IMR-90 (cell line): ENCODE results near the gene GCSH. TPM values are rescaled to one million over a fixed set of nuclear protein-coding genes. Genes with fewer than 3 reads are reported as not detected.

Experiments
- ATAC-seq: fragments of 200-7000 bp; cut with Tn5 transposase; 2 replicates; pipeline ENCODE4 v1.9.1; 2020; ENCODE audit warnings: low read depth, mild to moderate bottlenecking, moderate library complexity
- BruUV-seq: library from RNA; stranded (reverse); fragments of 400-500 nt; replicated peaks from 2 replicates; lab custom pipeline; 2021; lab: Mats Ljungman, UMichigan
- CTCF ChIA-PET: fragments of 300-600 bp; formaldehyde crosslinking; extraction: SDS; loops from one replicate; lab custom pipeline; 2021; ENCODE audit warnings: antibody characterized with exemption; lab: Yijun Ruan, JAX
- POLR2A ChIA-PET: fragments of 300-600 bp; sonication (Branson Sonifier 250); formaldehyde crosslinking; loops from one replicate; lab custom pipeline; 2022; ENCODE audit warnings: antibody characterized with exemption; ENCODE audit not compliant: unreplicated experiment; lab: Charles Lee
- DNase-seq: peaks from one replicate; pipeline ENCODE4 v3.0.0; 2013
- H2AFZ ChIP-seq: replicated peaks from 2 replicates; pipeline ENCODE3; 2013; ENCODE audit warnings: low read length, mild to moderate bottlenecking; ENCODE audit not compliant: poor library complexity
- H2AK5ac ChIP-seq: 2 replicates; pipeline ENCODE4 v1.6.1; 2013; ENCODE audit warnings: low read depth, low read length, inconsistent platforms
- H2AK9ac ChIP-seq: replicated peaks from 2 replicates; pipeline ENCODE3; 2013; ENCODE audit warnings: mild to moderate bottlenecking, low read depth, low read length, moderate library complexity; ENCODE audit not compliant: poor library complexity
- H2BK120ac ChIP-seq: 2 replicates; pipeline ENCODE4 v1.6.1; 2013; ENCODE audit warnings: low read depth, low read length, inconsistent platforms
- H2BK15ac ChIP-seq: 3 replicates; pipeline ENCODE4 v1.6.1; 2013; ENCODE audit warnings: low read depth, low read length, inconsistent platforms
- H2BK20ac ChIP-seq: 2 replicates; pipeline ENCODE4 v1.6.1; 2013; ENCODE audit warnings: low read depth, mild to moderate bottlenecking, inconsistent platforms, low read length, moderate library complexity
- H2BK5ac ChIP-seq: 2 replicates; pipeline ENCODE4 v1.6.1; 2013; ENCODE audit warnings: mild to moderate bottlenecking, low read depth, low read length, inconsistent platforms; ENCODE audit not compliant: poor library complexity, severe bottlenecking
- H3K14ac ChIP-seq: replicated peaks from 2 replicates; pipeline ENCODE4 v1.6.1; 2013; ENCODE audit warnings: low read depth, low read length, inconsistent platforms
- H3K18ac ChIP-seq: 2 replicates; pipeline ENCODE4 v1.6.1; 2013; ENCODE audit warnings: low read depth, low read length, control low read depth
- H3K23ac ChIP-seq: 2 replicates; pipeline ENCODE4 v1.6.1; 2013; ENCODE audit warnings: low read depth, low read length, inconsistent platforms
- H3K27ac ChIP-seq: 2 replicates; pipeline ENCODE4 v1.5.1; 2013; ENCODE audit warnings: mild to moderate bottlenecking, control low read depth, low read length; ENCODE audit not compliant: insufficient read depth
- H3K27me3 ChIP-seq: 2 replicates; pipeline ENCODE4 v1.6.1; 2013; ENCODE audit warnings: low read length; ENCODE audit not compliant: control insufficient read depth, insufficient read depth
- H3K36me3 ChIP-seq: 2 replicates; pipeline ENCODE4 v1.6.1; 2013; ENCODE audit warnings: low read length, mixed read lengths; ENCODE audit not compliant: control insufficient read depth, insufficient read depth
- H3K4ac ChIP-seq: 2 replicates; pipeline ENCODE4 v1.6.1; 2013; ENCODE audit warnings: low read depth, low read length, inconsistent platforms
- H3K4me1 ChIP-seq: 2 replicates; pipeline ENCODE4 v1.6.1; 2013; ENCODE audit warnings: low read length, mixed read lengths; ENCODE audit not compliant: control insufficient read depth, insufficient read depth
- H3K4me2 ChIP-seq: 2 replicates; pipeline ENCODE4 v1.6.1; 2013; ENCODE audit warnings: low read depth, mild to moderate bottlenecking, control low read depth, low read length, moderate library complexity
- H3K4me3 ChIP-seq: 2 replicates; pipeline ENCODE4 v1.5.1; 2013; ENCODE audit warnings: low read depth, mild to moderate bottlenecking, control low read depth, low read length, moderate library complexity; ENCODE audit not compliant: insufficient read depth
- H3K56ac ChIP-seq: 2 replicates; pipeline ENCODE4 v1.6.1; 2013; ENCODE audit warnings: low read length, inconsistent platforms; ENCODE audit not compliant: insufficient read depth; ENCODE audit errors: extremely low read depth
- H3K79me1 ChIP-seq, 2 experiments: 2 replicates each; pipeline ENCODE4 v1.6.1; 2013; ENCODE audit warnings: low read length in 2 of 2, inconsistent platforms in 1 of 2, low read depth in 1 of 2
- H3K9ac ChIP-seq: 2 replicates; pipeline ENCODE4 v1.6.1; 2013; ENCODE audit warnings: low read depth, low read length, control low read depth
- H3K9me1 ChIP-seq: 2 replicates; pipeline ENCODE4 v1.6.1; 2013; ENCODE audit warnings: low read length, inconsistent platforms; ENCODE audit not compliant: insufficient read depth
- H3K9me3 ChIP-seq: 2 replicates; pipeline ENCODE4 v1.6.1; 2013; ENCODE audit warnings: low read length; ENCODE audit not compliant: control insufficient read depth, insufficient read depth
- H4K20me1 ChIP-seq: 2 replicates; pipeline ENCODE4 v1.6.1; 2013; ENCODE audit warnings: low read length, inconsistent platforms; ENCODE audit not compliant: insufficient read depth
- H4K5ac ChIP-seq: 2 replicates; pipeline ENCODE4 v1.6.1; 2013; ENCODE audit warnings: mild to moderate bottlenecking, low read depth, low read length, control low read depth
- H4K8ac ChIP-seq, 2 experiments: 2 replicates each; pipeline ENCODE4 v1.6.1; 2013; ENCODE audit warnings: low read depth in 2 of 2, low read length in 2 of 2, control low read depth in 1 of 2, inconsistent platforms in 1 of 2
- H4K91ac ChIP-seq: 2 replicates; pipeline ENCODE4 v1.6.1; 2013; ENCODE audit warnings: low read depth, low read length, inconsistent platforms; ENCODE audit not compliant: insufficient read depth
- BHLHE40 ChIP-seq: fragments of 150-350 bp; IDR thresholded peaks from 2 replicates; pipeline ENCODE4 v1.6.1; 2016; ENCODE audit warnings: mild to moderate bottlenecking, low read depth, low read length
- CEBPB ChIP-seq: IDR thresholded peaks from 2 replicates; pipeline ENCODE4 v1.6.1; 2012; ENCODE audit warnings: low read depth, low read length, improper control_type of control experiment
- CHD1 ChIP-seq: IDR thresholded peaks from 2 replicates; pipeline ENCODE4 v1.6.1; 2012; ENCODE audit warnings: low read depth, low read length, improper control_type of control experiment
- CTCF ChIP-seq: conservative IDR thresholded peaks from 2 replicates; pipeline ENCODE4 v1.5.1; 2012; ENCODE audit warnings: mild to moderate bottlenecking, low read depth, low read length, improper control_type of control experiment
- FOS ChIP-seq: fragments of 150-350 bp; IDR thresholded peaks from 2 replicates; pipeline ENCODE4 v1.6.1; 2016; ENCODE audit warnings: low read depth, low read length
- MAFK ChIP-seq: IDR thresholded peaks from 2 replicates; pipeline ENCODE4 v1.6.1; 2012; ENCODE audit warnings: low read depth, low read length, improper control_type of control experiment
- MAZ ChIP-seq: IDR thresholded peaks from 2 replicates; pipeline ENCODE4 v1.6.1; 2012; ENCODE audit warnings: low read depth, mild to moderate bottlenecking, low read length, improper control_type of control experiment, moderate library complexity, borderline replicate concordance
- MXI1 ChIP-seq: IDR thresholded peaks from 2 replicates; pipeline ENCODE4 v1.6.1; 2012; ENCODE audit warnings: low read depth, mild to moderate bottlenecking, low read length, moderate library complexity, borderline replicate concordance
- NFE2L2 ChIP-seq: fragments of 150-350 bp; IDR thresholded peaks from 2 replicates; pipeline ENCODE4 v1.6.1; 2016; ENCODE audit warnings: low read depth, mild to moderate bottlenecking, low read length
- POLR2A ChIP-seq: IDR thresholded peaks from 2 replicates; pipeline ENCODE4 v1.6.1; 2012; ENCODE audit warnings: mild to moderate bottlenecking, low read depth, low read length
- RAD21 ChIP-seq: IDR thresholded peaks from 2 replicates; pipeline ENCODE4 v1.6.1; 2012; ENCODE audit warnings: low read length, improper control_type of control experiment
- RCOR1 ChIP-seq: IDR thresholded peaks from 2 replicates; pipeline ENCODE4 v1.6.1; 2012; ENCODE audit warnings: mild to moderate bottlenecking, low read length, improper control_type of control experiment; ENCODE audit not compliant: insufficient replicate concordance
- RFX5 ChIP-seq: IDR thresholded peaks from 2 replicates; pipeline ENCODE4 v1.8.0; 2012; ENCODE audit warnings: low read depth, mild to moderate bottlenecking, low read length, moderate library complexity
- SMC3 ChIP-seq: fragments of 150-350 bp; IDR thresholded peaks from 2 replicates; pipeline ENCODE4 v1.6.1; 2016; ENCODE audit warnings: low read depth, mild to moderate bottlenecking, antibody characterized with exemption, low read length, moderate library complexity
- USF2 ChIP-seq: fragments of 150-350 bp; IDR thresholded peaks from 2 replicates; pipeline ENCODE4 v1.6.1; 2017; ENCODE audit warnings: mild to moderate bottlenecking, antibody characterized with exemption, low read length, low read depth
- WGBS, 2 experiments: methylation state at CpG; one replicate each; pipeline versions ENCODE4 v1.1.5 to v1.1.7; 2013; ENCODE audit warnings: missing lambda C conversion rate in 2 of 2; ENCODE audit not compliant: insufficient read length in 1 of 2; ENCODE audit errors: extremely low coverage in 2 of 2; 5-methylcytosine and 5-hydroxymethylcytosine counted together
- dilution Hi-C: fragments of 300-500 bp; cut with HindIII; formaldehyde crosslinking; loops from one replicate; pipeline ENCODE4 v1.14.3; 2018; ENCODE audit warnings: low sequenced_read_pairs; ENCODE audit not compliant: unreplicated experiment
- in situ Hi-C: fragments of 300-500 bp; cut with MboI; formaldehyde crosslinking; loops from 3 replicates; pipeline ENCODE4 v1.14.3; 2019; ENCODE audit warnings: low sequenced_read_pairs, inconsistent platforms, mixed read lengths
- intact Hi-C: fragments of 100-400 bp; cut with micrococcal nuclease; formaldehyde crosslinking; loops from 2 replicates; pipeline ENCODE4 v1.10.0; 2022
- polyA plus RNA-seq, 3 experiments: library from polyadenylated mRNA; depleted of rRNA; stranded (reverse); fragments of >200 nt; gene quantifications; 2 replicates each; pipeline ENCODE4 v1.2.3, GENCODE V29; 2012; ENCODE audit warnings: low replicate concordance in 1 of 3
- total RNA-seq: library from RNA; depleted of rRNA; stranded (reverse); fragments of >200 nt; gene quantifications from 2 replicates; pipeline ENCODE4 v1.2.3, GENCODE V29; 2012
- TF ChIP-seq, protein P1 (sequence below): fragments of 150-350 bp; IDR thresholded peaks from 2 replicates; pipeline ENCODE4 v1.6.1; 2016; ENCODE audit warnings: low read depth, mild to moderate bottlenecking, low read length, moderate library complexity, borderline replicate concordance

GCSH gene
- total and polyA plus RNA-seq, 2 of the 4 experiments (the other 2 are of a cell fraction) = 9.3 to 21.2 TPM

GRCh38 chr16:81095653-81095952, 592 bp downstream of the GCSH start:
- H4K5ac ChIP-seq = no peak overlapping the region
- H2BK120ac ChIP-seq = no peak overlapping the region
- H2AK9ac ChIP-seq = peak overlapping the region; percentile 79
- no peak overlapping the region; a peak in 1 of 4 replicates for H4K8ac ChIP-seq
- TF ChIP-seq FOS (no peak), CHD1 (no peak), MAFK (no peak), RFX5 (no peak), RCOR1 (no peak), MXI1 (no peak), CTCF (no peak), USF2 (no peak), CEBPB (no peak), BHLHE40 (no peak), SMC3 (no peak), POLR2A (no peak), NFE2L2 (no peak), RAD21 (no peak), MAZ (no peak)
- TF ChIP-seq, protein P1, sequence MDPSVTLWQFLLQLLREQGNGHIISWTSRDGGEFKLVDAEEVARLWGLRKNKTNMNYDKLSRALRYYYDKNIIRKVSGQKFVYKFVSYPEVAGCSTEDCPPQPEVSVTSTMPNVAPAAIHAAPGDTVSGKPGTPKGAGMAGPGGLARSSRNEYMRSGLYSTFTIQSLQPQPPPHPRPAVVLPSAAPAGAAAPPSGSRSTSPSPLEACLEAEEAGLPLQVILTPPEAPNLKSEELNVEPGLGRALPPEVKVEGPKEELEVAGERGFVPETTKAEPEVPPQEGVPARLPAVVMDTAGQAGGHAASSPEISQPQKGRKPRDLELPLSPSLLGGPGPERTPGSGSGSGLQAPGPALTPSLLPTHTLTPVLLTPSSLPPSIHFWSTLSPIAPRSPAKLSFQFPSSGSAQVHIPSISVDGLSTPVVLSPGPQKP = no peak
- H2BK20ac ChIP-seq = no peak overlapping the region
- H3K27ac ChIP-seq = peak overlapping the region; percentile 42; the same call in 1 of the 2 replicates
- H3K4me2 ChIP-seq = peak overlapping the region; percentile 70
- H3K27me3 ChIP-seq = no peaks in the 10 kb centered on the region
- no peak for DNase-seq
- intact Hi-C loops (loop anchor here (5.0 to 10.0 kb wide), 3 partner anchors 58 to 921 kb away; partner anchors contain the start of genes ATMIN and GAN), dilution Hi-C loops (no loop called here), in situ Hi-C loops (no loop called here)
- H3K4me1 ChIP-seq = 0 out of 2 replicates have a peak, but pooled peaks cover 2% of the 10 kb centered on the region
- ChIA-PET POLR2A (no interaction called here), CTCF (no interaction called here)
- no peak for ATAC-seq
- no peaks in the 10 kb centered on the region for H3K9me1 ChIP-seq
- no peak overlapping the region for H2BK5ac ChIP-seq
- H3K9me3 ChIP-seq = no peaks in the 10 kb centered on the region
- peak overlapping the region; percentile 63 for H3K9ac ChIP-seq
- H3K14ac ChIP-seq = no peak overlapping the region
- H4K20me1 ChIP-seq = no peaks in the 10 kb centered on the region
- no peak overlapping the region for H3K4ac ChIP-seq
- H2AFZ ChIP-seq = peak overlapping the region; percentile 96
- peaks cover 6 to 30% of the 10 kb centered on the region in 2 experiments; a peak in 3 of 4 replicates for H3K79me1 ChIP-seq
- WGBS, 2 experiments = 0% methylated on average over 14 of the region's 22 CpGs; no CpG with 5 or more reads in 1 of the 2 experiments
- no peak overlapping the region for H4K91ac ChIP-seq
- no peaks in the 10 kb centered on the region for H3K36me3 ChIP-seq
- no peak overlapping the region for H3K56ac ChIP-seq
- H2AK5ac ChIP-seq = no peak overlapping the region
- no TSS peak for BruUV-seq
- peak overlapping the region; percentile 73 for H3K4me3 ChIP-seq
- no peak overlapping the region for H2BK15ac ChIP-seq
- H3K23ac ChIP-seq = no peak overlapping the region
- no peak overlapping the region for H3K18ac ChIP-seq
